Fibroblast of skin of left biceps (primary cell): ENCODE data around the gene LURAP1L.

Source experiments
- DNase-seq, 2 experiments: peaks; one replicate each; pipeline ENCODE4 v3.0.0-alpha.2; 2013; ENCODE audit warnings: low read depth in 2 of 2

LURAP1L gene

DNA sequence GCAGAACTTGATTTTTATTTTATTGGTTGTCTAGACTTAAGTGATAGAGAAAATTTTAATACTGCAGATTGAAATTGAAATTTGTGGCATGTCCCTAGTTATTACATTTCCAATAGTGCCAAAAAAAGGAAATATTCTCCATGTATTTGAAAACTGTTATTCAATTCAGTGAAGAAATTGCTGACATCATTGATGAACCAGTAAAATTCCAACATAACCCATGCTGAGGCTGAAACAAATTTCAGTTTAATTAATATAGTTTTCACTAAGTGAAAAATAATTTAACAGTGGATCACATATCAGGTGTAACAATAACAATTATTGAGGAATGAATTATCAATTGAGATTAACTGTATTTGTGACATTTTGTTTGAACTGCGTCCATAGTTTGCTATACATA, 38.7 kb downstream of the LURAP1L start:
- no peak for DNase-seq

DNA sequence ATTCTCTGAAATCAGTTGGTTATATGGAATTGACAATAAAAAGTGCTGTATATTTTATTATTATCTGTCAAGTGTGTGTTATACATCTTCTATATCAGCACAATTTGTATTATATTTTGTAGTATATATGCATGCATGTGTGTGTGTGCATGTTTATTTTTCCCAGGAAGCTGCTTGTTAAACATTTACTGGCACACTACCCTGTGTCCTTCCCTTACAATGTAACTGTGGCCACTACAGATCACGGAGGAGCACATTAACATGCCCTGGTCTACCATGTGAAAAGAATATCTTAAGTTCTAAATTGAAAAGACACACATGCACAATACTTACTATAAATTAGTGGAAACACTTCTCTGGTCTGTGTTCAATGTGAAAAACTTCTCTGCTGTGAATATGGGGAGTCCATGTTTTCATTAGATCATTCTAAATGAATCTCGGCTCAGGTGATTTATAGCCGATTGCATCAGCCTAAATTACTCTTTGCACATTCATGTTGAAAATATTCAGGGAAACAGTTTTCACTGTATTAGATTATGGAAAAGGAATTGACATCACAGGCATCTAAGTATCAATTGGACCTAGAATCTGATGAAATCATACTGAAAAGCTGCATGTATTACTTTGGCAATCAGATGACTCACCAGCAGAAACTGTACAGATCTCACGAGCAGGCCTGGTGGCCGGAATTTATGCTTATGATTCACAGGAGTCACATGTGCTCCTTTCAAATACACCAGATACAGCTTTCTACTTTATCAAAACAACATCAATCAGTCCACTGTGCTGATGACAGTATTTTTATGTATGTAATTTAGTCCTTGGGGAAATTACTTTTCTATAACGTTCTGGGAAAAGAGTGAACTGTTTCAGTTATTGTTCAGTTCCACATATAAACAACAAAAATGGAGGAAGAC, 39.4 kb downstream of the LURAP1L start:
- DNase-seq, result peak; percentile 99 to 100

DNA sequence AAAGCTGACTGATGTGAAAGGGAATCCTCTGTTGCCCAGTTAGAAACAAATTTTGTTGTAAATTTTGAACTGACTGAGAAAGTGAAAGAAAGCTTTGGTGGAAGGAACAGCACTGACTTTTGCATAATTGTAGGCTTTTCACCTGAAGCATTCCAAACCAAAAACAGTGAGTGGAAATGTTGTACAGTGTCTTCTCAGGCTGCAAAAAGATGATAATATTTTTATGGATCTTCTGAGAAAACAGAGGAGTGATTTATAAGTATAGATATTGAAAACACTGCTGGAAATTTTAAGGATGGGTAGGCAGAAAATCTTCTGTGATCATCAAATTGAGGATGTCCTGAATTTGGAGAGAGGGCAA, 40.0 kb downstream of the LURAP1L start:
- no peak for DNase-seq

- peak; percentile 53 to 57 for DNase-seq
Observed at GRCh38 chr9:12815888-12816287, 41.1 kb downstream of the LURAP1L start.

DNA sequence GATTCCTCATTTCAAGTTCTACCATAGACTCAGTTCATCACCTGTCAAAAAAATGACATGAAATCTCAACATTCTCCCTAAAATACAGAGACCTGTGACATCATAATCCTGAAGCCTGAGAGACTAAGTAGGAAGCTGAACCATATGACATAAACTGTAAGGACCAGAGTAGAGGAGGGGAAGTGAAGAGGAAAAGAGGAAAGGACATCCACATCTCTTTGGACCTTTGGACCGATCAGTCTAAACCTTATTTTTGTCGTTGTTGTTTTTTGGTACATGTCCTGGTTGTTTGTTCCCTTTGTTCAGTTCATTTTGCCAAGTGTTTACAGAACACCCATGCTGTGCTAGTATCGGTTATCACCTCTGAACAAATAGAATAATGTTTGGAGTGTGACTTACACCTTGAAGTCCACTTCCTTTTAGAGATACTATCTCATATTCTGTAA, 41.9 kb downstream of the LURAP1L start:
- DNase-seq, result no peak

GRCh38 chr9:12817702-12818101, 42.9 kb downstream of the LURAP1L start:
- DNase-seq, result no peak

DNA sequence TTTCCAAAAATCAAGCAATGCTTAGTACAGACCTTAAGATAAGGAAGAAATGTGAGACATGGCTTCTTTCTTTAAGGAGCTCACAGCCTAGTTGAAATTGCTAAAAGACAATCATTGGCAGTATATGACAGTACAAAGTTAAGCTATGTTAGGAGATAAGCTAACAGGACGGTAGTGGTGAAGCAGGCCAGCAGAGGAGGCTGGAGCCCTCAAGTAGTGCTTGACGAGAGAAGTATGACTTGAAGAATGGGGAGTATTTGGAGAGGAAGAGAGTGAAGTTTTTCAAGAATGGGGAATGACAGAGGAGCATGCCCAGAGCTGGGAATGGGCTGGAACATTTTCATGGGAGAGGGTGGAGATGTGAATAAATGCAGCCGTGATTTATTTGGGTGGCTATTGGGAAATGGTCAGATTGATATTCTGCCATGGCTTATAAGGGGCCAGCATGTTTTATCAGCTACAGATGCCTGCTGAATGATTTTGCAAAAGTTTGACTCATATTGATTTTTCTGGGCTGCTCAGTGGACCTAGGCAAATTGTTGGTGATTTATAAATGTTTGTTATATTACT, 43.7 kb downstream of the LURAP1L start:
- DNase-seq, result peak; percentile 47 to 50

GRCh38 chr9:12819436-12820185, 44.8 kb downstream of the LURAP1L start:
- no peak for DNase-seq

GRCh38 chr9:12822111-12822510, 47.3 kb downstream of the LURAP1L start:
- no peak for DNase-seq

DNA sequence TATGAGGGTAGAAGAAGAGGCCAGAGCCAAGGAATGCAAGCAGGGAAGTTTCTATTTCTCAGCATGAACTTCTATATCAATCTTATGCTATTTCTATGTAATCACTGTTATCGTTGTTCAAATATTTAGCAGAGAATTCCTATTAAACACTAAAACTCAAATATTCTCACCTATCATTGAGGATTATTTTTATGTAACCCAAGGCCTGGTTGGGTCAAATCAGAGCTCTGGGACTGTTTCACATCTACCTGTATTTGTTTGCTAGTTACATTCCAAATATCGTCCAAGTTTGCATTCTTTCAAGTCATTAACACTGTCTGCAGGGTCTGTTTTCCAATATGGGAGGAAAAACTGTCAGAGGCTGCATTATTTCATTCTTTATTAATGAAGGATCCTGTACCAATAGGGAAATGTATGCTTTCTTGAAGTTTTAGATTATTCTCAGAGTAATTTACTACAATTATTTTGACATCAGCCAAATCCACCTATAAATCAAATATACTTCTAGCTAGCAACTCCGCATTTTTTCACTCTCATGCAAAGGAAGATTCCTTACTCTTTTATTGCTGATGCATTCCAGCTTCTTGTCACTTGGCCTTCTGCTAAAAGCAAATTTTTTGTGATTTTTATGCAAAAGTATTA, 52.2 kb downstream of the LURAP1L start:
- DNase-seq, result peak in 1 of 2 experiments; percentile 46

DNA sequence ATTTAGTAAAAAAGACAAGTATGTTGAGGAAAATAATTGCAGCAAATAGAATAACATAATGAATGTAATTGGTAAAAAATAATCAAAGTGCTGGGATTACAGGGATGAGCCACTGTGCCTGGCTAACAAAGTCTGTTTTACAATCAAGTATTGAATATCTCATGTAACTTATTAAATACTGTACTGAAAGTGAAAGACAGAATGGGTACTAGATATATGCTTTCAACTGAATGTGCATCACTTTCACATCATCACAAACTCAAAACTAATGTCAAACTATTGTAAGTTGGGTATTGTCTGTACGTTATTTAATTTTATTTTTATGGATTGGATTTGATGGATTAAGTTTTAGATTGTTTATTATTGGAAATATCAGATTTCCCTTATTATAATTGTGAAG, 58.9 kb downstream of the LURAP1L start:
- DNase-seq, result no peak

GRCh38 chr9:12838546-12838945, 63.7 kb downstream of the LURAP1L start:
- no peak for DNase-seq

DNA sequence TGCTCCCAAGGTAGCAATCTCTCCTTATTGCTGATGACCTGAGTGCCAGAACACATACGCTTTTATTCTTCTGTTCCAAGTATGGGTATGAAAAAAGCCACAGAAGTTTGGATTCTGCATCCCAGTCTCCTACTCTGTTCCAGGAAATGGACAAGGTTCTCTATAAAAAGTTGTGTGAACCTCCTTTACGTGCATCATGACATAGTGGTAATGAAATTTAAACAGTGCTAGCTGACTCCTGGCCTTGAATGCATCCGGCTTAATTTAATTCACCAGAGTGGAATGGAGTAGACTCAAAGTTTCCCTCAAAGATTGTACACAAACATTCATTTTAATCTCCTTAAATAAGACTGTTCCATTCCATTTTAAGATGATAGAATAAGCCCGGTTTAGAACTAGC, 68.9 kb downstream of the LURAP1L start:
- no peak for DNase-seq

- DNase-seq, result no peak
Observed at GRCh38 chr9:12846035-12846434, 71.2 kb downstream of the LURAP1L start.

GRCh38 chr9:12847561-12847960, 72.7 kb downstream of the LURAP1L start:
- DNase-seq, result no peak

- DNase-seq, result no peak
Observed at GRCh38 chr9:12849486-12850003, 74.7 kb downstream of the LURAP1L start.

DNA sequence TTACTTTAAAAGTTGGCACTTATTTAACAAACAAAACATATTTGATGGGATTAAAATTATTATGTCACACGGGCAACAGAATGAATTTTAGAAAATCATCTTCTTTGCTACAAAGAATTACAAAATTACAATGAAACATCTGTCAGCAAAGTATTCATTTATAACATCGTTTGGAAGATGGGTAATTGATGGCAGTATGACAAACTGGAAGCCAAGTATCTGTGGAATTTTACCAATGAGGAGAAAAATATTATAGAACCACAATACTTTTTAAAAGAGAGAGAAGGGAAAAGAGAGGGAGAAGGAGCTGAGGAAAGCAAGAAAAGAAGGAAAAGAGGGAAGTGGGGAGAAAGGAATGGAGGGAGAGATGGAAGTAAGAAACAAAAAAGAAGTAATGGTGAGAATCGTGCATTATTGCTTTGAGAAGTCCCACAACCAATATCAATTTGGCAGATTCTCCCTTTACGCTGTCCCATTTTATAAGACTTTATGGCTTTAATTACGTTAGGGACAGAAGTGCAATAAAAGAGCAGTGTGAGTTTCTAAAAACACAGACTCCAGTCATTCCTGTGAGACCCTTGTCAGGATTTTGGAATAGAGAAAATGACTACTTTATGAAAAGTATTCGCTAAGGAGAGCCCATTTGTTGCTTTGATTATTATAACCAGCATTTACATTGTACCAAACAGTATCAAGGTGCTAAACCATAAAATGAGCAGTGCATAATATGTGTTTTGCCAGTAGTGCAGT, 76.7 kb downstream of the LURAP1L start:
- DNase-seq, result no peak

DNA sequence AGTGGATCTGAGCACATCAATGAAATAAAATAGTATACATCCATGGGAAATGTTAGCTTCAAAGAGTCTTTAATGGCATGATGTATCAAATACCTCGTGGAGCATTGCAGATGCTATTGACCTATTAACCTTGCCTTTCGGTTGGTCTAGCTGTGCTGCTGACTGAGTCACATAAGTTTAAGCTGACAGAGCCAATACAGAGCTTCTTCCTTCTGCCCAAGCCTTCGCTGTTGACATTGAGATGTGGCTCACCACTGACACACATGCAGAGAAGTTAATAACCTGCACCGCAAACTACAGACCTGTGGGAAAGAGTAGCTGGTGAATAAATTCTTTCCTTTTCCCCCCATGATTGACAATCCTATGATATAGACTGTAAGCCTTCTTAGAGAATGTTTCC, 78.2 kb downstream of the LURAP1L start:
- no peak for DNase-seq

GRCh38 chr9:12854221-12854620, 79.4 kb downstream of the LURAP1L start:
- DNase-seq, result no peak

- no peak for DNase-seq
Observed at GRCh38 chr9:12855066-12855465, 80.2 kb downstream of the LURAP1L start.

DNA sequence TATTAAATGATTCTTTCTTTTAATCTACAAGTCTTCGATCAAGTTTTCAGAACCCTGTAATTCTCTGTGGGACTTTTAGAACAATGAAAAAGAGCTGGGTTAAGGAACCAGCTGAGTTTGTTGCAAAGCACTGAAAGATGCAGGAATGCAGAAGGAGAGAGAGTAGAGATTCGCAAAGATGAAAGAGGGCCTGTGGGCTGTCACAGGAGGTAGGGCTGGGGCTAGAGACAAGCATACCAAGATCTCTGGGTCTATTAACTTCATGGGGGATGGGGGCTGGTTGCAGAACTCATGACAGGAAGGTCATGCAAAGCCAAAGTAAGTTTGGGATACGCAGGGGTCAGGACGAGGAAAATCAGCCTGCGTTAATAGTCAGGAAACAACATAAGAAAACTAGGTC, 81.8 kb downstream of the LURAP1L start:
- DNase-seq, result no peak
